Subcutaneous abdominal adipose tissue (tissue), 5 donors: ENCODE results near the gene PTPN14.

Experiments
- H3K27ac ChIP-seq: one replicate; pipeline ENCODE4 v1.7.0; 2013; ENCODE audit warnings: low read depth, mild to moderate bottlenecking, inconsistent platforms, low read length, moderate library complexity
- H3K27me3 ChIP-seq, 5 donors: one replicate each; pipeline ENCODE4 v1.7.0; 2013; ENCODE audit warnings: low read length in 5 of 5, inconsistent platforms in 1 of 5; ENCODE audit not compliant: control insufficient read depth in 5 of 5, insufficient read depth in 4 of 5
- H3K36me3 ChIP-seq, 5 donors: one replicate each; pipeline ENCODE4 v1.7.0; 2013; ENCODE audit warnings: low read length in 5 of 5; ENCODE audit not compliant: control insufficient read depth in 5 of 5, insufficient read depth in 5 of 5
- H3K4me1 ChIP-seq, 5 donors: one replicate each; pipeline ENCODE4 v1.7.0; 2013; ENCODE audit warnings: low read length in 5 of 5, mild to moderate bottlenecking in 3 of 5, moderate library complexity in 1 of 5; ENCODE audit not compliant: control insufficient read depth in 5 of 5, insufficient read depth in 5 of 5
- H3K4me3 ChIP-seq, 5 donors: one replicate each; pipeline ENCODE4 v1.7.0; 2013; ENCODE audit warnings: low read length in 5 of 5, low read depth in 1 of 5
- H3K9ac ChIP-seq, 5 donors: one replicate each; pipeline ENCODE4 v1.7.0; 2013; ENCODE audit warnings: low read length in 5 of 5, mild to moderate bottlenecking in 4 of 5, moderate library complexity in 3 of 5
- H3K9me3 ChIP-seq, 5 donors: one replicate each; pipeline ENCODE4 v1.7.0; 2013; ENCODE audit warnings: low read length in 5 of 5; ENCODE audit not compliant: control insufficient read depth in 5 of 5
- donor health status: healthy.
- donor health status: healthy.
- donor health status: healthy.
- donor health status: healthy.
- donor health status: healthy.

The PTPN14 gene

DNA sequence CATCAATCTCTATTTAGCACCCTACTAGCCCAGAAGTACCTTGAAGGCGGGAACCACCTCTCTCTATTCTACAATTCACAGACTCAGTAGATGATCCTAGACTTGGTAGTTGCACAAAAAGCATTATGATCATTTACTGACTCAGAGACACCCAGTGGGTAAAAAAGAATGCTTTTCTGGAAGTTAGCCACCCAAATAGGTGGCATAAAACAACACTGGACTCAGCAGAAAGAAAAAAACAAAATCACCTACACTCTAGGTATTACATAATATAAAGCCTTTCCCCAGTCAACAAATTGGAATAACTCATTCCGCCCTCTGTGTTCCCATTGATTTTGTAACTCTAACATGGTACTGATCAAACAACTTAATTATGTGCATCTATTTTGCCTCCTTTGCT, 126.3 kb downstream of the PTPN14 start:
- no peak overlapping the region for H3K4me3 ChIP-seq
- no peaks in the 10 kb centered on the region for H3K9me3 ChIP-seq
- peaks cover 0 to 28% (median 10%) of the 10 kb centered on the region in 5 donors for H3K4me1 ChIP-seq
- H3K27ac ChIP-seq, result no peak overlapping the region
- no peak overlapping the region for H3K9ac ChIP-seq
- no peaks in the 10 kb centered on the region for H3K27me3 ChIP-seq
- H3K36me3 ChIP-seq, result no peaks in the 10 kb centered on the region

DNA sequence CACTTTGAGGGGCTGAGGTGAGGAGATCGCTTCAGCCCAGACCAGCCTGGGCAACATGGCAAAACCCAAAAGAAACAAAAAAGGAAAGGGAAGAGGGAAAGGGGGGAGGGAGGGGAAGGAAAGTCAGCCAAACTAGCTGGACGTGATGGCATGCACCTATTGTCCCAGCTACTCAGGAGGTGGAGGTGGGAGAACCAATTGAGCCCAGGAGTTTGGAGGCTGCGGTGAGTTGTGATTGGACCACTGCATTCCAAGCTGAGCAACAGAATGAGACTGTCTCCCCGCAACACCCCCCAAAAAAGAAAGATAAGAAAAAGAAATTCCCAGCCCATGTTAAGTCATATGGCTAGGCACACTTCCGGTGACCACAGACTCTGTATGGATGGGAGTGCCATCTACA, 128.4 kb downstream of the PTPN14 start:
- H3K9me3 ChIP-seq, result no peaks in the 10 kb centered on the region
- no peak overlapping the region for H3K9ac ChIP-seq
- no peak overlapping the region for H3K4me3 ChIP-seq
- no peaks in the 10 kb centered on the region for H3K36me3 ChIP-seq
- H3K27me3 ChIP-seq, result no peaks in the 10 kb centered on the region
- no peak overlapping the region for H3K27ac ChIP-seq
- H3K4me1 ChIP-seq, result peaks cover 0 to 34% (median 14%) of the 10 kb centered on the region in 5 donors

DNA sequence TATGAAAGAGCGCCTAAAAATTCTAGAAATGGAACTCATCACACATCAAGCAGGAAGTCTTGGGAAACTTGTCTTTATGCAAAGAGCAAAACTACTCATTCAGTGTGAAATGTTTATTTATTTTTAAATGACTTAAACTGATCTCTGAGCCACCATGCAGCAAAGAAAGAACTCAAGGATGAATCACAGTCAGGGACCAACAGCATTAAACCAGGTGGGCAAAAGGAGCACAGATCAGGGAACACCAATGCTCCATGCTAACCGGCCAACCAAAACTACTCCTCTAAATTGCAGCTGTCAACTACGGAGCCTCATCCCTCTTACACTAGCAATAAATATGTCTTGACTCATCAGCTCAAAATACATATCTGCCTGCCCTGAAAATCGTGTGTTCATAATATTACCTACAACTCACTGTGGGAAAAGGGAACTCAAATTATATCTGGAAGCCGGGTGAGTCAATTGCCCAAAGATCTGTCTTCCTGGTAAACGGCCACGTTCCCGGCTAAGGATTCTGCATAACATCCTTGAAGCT, 129.2 kb downstream of the PTPN14 start:
- H3K4me3 ChIP-seq, result no peak overlapping the region
- no peak overlapping the region for H3K27ac ChIP-seq
- no peak overlapping the region for H3K9ac ChIP-seq
- no peaks in the 10 kb centered on the region for H3K27me3 ChIP-seq
- H3K36me3 ChIP-seq, result no peaks in the 10 kb centered on the region
- H3K9me3 ChIP-seq, result no peaks in the 10 kb centered on the region
- H3K4me1 ChIP-seq, result peaks cover 0 to 38% (median 16%) of the 10 kb centered on the region in 5 donors

DNA sequence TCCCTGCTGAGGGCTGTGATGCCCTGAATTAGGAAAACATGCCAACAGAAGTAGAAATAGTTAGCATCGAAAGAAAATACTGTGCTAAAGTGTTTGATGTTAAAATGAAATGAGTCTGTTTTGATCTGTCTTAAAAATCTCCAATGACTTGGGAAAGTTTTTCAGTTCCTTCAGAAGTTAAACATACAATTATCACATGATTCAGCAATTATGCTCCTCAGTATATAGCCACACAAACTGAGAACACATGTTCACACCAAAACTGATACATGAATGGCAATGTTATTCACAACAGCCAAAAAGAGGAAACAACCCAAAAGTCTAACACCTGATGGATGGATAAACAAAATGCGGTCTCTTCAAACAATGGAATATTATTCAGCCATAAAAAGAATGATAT, 130.6 kb downstream of the PTPN14 start:
- no peaks in the 10 kb centered on the region for H3K9me3 ChIP-seq
- H3K4me3 ChIP-seq, result no peak overlapping the region
- H3K9ac ChIP-seq, result no peak overlapping the region
- H3K27ac ChIP-seq, result no peak overlapping the region
- H3K4me1 ChIP-seq, result peaks cover 0 to 46% (median 23%) of the 10 kb centered on the region in 5 donors
- no peaks in the 10 kb centered on the region for H3K27me3 ChIP-seq
- no peaks in the 10 kb centered on the region for H3K36me3 ChIP-seq

DNA sequence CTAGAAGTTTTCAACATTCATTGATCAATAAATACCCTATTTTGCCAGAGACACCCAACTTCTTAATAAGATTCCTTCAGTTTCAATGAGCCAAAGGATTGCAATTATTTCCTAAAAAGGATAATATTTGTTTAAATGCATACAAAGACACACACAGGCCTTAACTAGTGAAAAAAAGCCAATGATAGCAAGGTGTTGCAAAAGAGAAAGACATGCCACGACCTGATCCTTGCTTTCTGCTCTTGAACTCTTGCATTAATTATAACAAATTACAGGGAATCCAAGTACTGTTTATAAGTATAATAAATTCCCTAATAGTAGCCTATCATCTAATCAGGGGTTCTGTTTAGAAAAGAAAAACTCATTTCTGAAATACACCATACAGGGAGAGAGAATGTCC, 131.1 kb downstream of the PTPN14 start:
- Histone ChIP-seq H3K27ac (no peak overlapping the region), H3K4me1 (peaks cover 0 to 41% (median 20%) of the 10 kb centered on the region in 5 donors)

DNA sequence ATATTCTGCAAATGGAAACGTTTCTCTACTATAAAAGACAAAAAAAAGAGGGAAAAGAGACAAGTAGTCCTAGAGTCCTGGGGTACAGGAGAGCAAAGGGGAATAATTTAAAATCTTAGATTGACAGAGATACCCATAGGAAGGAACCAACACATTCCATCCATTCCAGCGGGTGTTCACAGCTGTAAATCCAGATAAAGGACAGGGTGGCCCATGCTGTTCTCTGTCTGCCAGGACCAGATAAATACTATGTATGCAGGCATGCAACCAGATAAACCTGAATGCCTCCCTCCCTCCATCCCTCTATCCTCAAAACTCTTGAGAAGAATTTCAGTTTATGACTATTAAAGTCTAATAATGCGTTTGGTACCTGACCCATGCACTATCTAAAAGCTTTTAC, 131.8 kb downstream of the PTPN14 start:
- no peak overlapping the region for H3K4me3 ChIP-seq
- no peaks in the 10 kb centered on the region for H3K36me3 ChIP-seq
- no peak overlapping the region for H3K27ac ChIP-seq
- H3K9me3 ChIP-seq, result no peaks in the 10 kb centered on the region
- H3K9ac ChIP-seq, result no peak overlapping the region
- H3K27me3 ChIP-seq, result no peaks in the 10 kb centered on the region
- H3K4me1 ChIP-seq, result peaks cover 0 to 40% (median 17%) of the 10 kb centered on the region in 5 donors

More for the DNA sequence above, 131.1 kb downstream of the PTPN14 start:
- Histone ChIP-seq H3K4me3 (no peak overlapping the region), H3K27me3 (no peaks in the 10 kb centered on the region), H3K9me3 (no peaks in the 10 kb centered on the region), H3K36me3 (no peaks in the 10 kb centered on the region), H3K9ac (no peak overlapping the region)

DNA sequence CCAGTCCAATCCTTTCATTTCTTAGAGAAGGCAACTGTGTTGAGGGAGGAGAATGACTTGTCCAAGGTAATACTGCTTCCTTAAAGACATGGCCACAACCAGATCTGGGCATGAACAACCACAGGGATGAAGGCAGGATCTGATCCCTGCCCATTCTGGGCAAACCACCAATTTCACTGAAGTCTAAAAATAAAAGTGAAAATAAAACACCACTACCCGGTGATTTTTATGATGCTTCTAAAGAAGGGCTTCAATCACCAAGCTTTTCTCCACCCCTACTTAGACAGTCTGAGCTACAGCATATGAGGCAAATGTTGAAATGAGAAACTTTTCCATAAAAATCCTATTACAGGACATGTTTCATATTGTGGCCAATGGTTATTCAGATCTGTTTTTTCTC, 133.0 kb downstream of the PTPN14 start:
- Histone ChIP-seq H3K36me3 (no peaks in the 10 kb centered on the region), H3K9ac (no peak overlapping the region), H3K27ac (peak overlapping the region; percentile 5), H3K4me3 (no peak overlapping the region), H3K27me3 (no peaks in the 10 kb centered on the region), H3K4me1 (peaks cover 0 to 40% (median 17%) of the 10 kb centered on the region in 5 donors), H3K9me3 (no peaks in the 10 kb centered on the region)

DNA sequence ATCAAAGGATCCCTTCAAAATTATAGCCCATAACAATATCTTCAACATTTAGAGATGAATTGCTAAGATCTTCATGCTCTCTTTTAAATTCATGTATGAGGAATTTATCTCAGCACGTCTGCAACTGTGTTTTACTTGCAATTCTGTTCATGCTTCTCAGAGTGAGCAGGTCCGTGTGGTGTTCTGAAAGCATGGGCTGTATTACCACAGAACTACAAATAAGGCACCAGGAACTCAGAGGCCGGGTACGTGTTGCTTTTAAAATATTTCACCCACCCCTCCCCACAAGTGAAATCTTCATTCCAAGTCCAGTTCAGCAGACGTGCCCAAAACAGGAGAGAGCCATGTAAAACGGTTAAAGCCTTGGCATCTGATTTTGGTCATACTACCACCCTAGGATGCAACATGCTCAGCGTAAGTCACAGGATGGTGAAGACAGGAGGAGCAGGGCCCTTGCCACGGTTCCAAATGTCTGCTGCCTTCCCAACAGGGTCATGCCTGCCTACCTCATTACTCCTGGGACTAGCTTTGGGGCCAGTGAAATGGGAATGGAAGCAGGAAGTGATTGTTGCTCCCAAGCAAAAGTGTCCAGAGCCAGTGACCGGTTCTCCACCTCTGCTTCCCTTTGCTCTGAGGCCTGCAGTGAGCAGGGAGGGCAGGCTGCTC, 133.7 kb downstream of the PTPN14 start:
- H3K27me3 ChIP-seq, result no peaks in the 10 kb centered on the region
- no peak overlapping the region for H3K9ac ChIP-seq
- H3K9me3 ChIP-seq, result no peaks in the 10 kb centered on the region
- H3K4me3 ChIP-seq, result no peak overlapping the region
- no peaks in the 10 kb centered on the region for H3K36me3 ChIP-seq
- peak overlapping the region; percentile 5 for H3K27ac ChIP-seq
- H3K4me1 ChIP-seq, result peaks cover 0 to 33% (median 17%) of the 10 kb centered on the region in 5 donors

DNA sequence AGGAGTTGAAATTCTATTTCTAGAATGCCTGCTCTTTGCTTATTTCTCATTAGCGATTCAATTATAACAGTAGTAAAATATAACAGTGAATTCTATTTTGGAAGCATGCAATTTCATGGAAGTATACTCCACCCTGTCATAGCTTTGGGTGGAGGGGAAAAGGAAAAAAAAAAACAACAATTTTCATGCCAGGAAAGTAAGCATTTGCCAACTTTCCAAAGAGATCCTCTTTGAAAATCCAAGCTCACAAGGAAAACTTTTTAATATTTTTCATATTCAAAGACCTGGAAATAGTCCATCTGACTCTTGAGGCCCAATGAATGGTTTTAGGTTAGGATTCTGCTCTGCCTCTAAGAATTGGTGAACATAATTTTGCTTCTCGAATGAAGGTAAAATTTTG, 134.5 kb downstream of the PTPN14 start:
- no peaks in the 10 kb centered on the region for H3K36me3 ChIP-seq
- no peak overlapping the region for H3K9ac ChIP-seq
- H3K27ac ChIP-seq, result no peak overlapping the region
- H3K9me3 ChIP-seq, result no peaks in the 10 kb centered on the region
- H3K4me1 ChIP-seq, result peaks cover 0 to 31% (median 17%) of the 10 kb centered on the region in 5 donors
- H3K4me3 ChIP-seq, result no peak overlapping the region
- no peaks in the 10 kb centered on the region for H3K27me3 ChIP-seq

DNA sequence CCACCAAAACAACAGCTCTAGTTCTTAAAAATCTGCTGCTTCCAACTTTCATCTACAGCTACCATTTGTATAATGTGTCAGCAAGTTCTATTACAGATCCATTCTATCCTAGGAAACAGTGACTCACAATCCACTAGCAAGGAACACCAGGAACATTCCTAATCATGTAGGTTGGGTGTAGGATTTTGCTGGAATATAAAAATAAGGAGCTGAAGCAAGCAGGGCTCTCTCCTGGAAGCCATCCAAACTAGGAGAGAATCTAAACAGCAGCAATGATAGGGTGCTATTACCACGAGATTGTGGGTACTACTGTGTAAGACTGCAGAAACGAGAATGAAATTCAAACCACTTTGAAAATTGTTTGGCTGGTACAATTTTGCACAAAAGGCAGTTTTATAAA, 135.0 kb downstream of the PTPN14 start:
- Histone ChIP-seq H3K9ac (no peak overlapping the region), H3K4me1 (peaks cover 0 to 31% (median 17%) of the 10 kb centered on the region in 5 donors), H3K36me3 (no peaks in the 10 kb centered on the region), H3K27me3 (no peaks in the 10 kb centered on the region), H3K27ac (no peak overlapping the region), H3K9me3 (no peaks in the 10 kb centered on the region), H3K4me3 (no peak overlapping the region)
